Putamen (tissue), 1 donor: ENCODE measurements around the gene SLC25A5.
"Not testable (repeated sequence)": the region's sequence is repeated elsewhere in the genome, so short reads cannot be mapped to it uniquely, and the experiment has no call there.

Source experiments
- DNase-seq: peaks from one replicate; pipeline ENCODE4 v3.0.0-alpha.2; 2016; ENCODE audit warnings: low spot score

Gene SLC25A5

GRCh38 chrX:119467842-119468550 lies at the start of gene SLC25A5:
Gene SLC25A5, plus strand, starts transcription at chrX:119468444. Its CDS starts 72 bp downstream, at chrX:119468516.
- DNase-seq: peak; percentile 86

GRCh38 chrX:119419146-119419545 lies 49.1 kb upstream of the SLC25A5 start:
- no peak for DNase-seq

DNA sequence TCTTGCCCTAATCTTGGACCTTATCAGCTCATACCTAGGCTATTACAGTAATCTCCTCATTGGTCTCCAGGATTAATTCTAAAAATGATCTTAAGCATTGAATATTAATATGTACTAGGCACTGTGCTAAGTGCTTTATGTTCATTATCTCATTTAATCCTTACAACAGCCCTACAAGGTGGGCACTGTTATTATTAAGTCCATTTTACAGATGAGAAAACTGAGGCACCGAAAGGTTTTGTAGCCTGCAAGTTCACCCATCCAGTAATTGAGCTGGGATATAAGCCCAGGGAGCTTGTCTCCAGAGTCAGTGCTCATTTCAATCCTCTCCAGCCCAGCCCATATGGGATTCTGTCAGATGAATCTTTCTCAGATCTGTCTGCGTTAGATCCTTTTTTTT lies 48.3 kb upstream of the SLC25A5 start:
- no peak for DNase-seq

DNA sequence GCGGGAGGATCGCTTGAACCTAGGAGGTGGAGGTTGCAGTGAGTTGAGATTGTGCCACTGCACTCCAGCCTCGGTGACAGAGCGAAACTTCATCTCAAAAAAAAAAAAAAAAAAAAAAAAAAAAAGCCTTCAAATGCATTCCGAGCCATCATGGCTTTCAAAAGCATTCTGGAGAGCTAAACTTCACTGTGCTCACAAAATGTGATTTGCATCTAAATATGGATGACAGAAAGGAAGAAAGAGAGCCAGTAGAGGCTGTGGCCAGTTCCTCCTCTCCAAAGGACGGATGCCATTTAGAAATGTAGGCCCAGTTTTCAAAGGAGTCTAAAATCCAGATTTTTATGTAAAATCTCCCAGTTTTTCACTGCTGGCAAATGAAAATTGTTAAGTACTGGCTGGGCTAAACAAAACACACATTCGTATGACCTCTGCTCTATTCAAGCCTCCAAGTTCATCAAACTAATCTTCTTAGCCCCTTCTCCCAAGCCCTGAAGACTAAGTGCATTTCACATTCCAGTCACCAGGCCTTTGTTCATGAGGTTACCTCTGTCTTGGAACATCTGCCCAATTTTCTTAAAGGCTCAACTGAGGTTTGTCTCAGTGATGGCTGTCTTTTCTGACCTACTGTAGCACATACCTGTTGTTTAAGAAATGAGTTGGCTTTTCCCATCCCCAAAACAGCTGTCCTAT lies 47.1 kb upstream of the SLC25A5 start:
- no peak for DNase-seq

DNA sequence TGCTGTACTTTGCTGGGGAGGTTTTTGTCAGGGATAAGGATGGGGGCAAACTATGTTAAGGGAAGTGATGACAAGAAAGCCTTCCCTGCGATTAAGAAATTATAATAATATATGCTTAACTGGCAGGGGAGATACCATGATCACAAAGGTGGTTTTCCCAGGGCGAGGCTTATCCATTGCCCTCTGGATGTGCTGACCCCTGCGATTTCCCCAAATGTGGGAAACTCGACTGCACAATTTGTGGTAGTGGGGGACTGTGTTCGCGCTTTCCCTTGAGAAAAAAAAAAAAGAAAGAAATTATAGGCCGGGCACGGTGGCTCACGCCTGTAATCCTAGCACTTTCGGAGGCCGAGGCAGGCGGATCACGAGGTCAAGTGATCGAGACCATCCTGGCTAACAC lies 44.6 kb upstream of the SLC25A5 start:
- no peak for DNase-seq

DNA sequence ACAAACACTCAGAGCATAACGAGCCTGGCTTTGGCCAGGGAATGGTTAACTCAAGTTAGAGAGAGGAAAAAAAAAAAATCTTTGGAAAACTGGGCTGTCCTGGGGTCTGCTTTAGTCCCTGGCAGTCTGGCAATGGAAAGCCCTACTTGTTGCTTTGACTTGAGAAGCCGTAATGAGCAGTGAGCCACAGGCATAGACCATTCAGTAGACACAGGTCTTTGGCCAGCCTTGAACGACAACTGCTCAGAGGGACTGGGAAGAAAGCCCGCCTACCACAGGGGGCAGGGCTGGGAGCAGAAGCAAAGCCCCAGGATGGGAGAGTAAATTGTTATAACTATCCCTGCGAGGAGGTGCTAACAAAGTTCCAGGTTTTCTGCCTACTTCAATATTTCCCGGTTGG lies 43.2 kb upstream of the SLC25A5 start:
- no peak for DNase-seq

- no peak for DNase-seq
Measured at GRCh38 chrX:119427024-119427794, 41.0 kb upstream of the SLC25A5 start.

- DNase-seq: no peak
Measured at GRCh38 chrX:119427795-119428185, 40.5 kb upstream of the SLC25A5 start.

GRCh38 chrX:119429471-119429870 lies 38.8 kb upstream of the SLC25A5 start:
- DNase-seq: no peak

DNA sequence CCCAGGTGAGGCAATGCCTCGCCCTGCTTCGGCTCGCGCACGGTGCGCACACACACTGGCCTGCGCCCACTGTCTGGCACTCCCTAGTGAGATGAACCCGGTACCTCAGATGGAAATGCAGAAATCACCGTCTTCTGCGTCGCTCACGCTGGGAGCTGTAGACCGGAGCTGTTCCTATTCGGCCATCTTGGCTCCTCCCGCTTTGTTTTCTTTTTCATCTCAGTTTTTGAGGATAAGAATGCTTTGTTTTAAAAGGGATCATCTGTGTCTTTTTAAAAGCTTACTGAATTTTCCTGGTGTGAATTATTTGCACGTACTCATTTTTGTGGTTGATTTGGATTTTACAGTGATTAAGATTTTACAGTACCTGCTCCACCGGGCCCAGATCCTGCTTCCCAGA lies 26.9 kb upstream of the SLC25A5 start:
- not testable (repeated sequence) for DNase-seq

DNA sequence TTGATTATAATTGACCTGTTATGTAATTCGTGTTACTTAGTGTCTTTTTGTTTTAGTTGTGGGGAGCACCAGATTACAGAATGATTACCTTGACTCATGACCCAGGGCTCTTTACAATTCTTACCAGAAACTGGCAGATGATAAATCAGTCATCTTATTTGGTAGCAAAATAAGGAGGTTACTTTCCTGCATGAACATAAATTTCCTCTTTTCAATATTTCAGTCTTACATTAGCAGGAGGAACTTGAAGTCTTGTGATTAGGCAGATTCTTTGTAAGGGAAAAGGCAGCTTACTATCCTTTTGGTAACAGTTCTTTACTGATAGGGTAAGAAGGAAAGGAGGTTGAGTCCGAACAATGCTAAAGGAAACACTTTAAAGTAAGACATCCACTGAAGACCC lies 26.0 kb upstream of the SLC25A5 start:
- no peak for DNase-seq

GRCh38 chrX:119453202-119453601 lies 15.0 kb upstream of the SLC25A5 start:
- DNase-seq: no peak

DNA sequence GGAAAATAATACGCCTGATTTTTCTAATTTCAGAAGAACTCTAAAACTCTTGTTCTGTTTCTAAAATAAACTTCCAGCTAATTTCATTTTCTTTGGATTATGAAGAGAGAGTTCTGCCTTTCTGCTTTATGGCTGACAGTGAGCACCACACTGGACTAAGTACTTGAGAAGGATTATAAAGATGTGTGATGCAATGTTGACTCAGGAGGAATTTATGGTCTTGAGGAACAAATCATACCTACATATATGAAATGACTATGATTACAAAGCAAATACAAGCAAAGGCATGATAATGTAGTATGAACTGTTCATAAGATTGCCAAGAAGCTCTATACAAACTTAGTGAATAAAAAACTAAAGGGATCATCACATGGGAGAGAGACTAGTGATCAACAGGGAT lies 13.0 kb upstream of the SLC25A5 start:
- no peak for DNase-seq

DNA sequence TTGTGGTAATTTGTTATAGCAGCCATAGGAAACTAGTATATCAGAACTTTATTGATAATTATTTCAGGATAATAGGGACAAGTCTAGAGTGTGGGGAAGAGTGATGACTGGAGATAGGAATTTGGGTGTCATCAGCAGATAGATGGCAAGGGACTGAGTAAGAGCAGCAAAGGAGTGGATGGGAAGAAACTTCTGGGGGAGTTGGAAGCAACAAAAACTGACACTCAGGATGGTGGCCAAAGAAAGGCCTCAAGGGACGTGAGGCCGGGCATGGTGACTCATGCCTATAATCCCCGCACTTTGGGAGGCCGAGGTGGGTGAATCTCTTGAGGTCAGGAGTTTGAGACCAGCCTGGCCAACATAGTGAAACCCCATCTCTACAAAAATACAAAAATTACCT lies 9.1 kb upstream of the SLC25A5 start:
- DNase-seq: no peak

GRCh38 chrX:119465555-119465954 lies 2.7 kb upstream of the SLC25A5 start:
- DNase-seq: no peak

GRCh38 chrX:119466970-119467369 lies 1.3 kb upstream of the SLC25A5 start:
- no peak for DNase-seq

- DNase-seq: no peak
Measured at GRCh38 chrX:119467433-119467832, 811 bp upstream of the SLC25A5 start.

GRCh38 chrX:119468551-119469312 lies 488 bp downstream of the SLC25A5 start:
- DNase-seq: peak; percentile 79

DNA sequence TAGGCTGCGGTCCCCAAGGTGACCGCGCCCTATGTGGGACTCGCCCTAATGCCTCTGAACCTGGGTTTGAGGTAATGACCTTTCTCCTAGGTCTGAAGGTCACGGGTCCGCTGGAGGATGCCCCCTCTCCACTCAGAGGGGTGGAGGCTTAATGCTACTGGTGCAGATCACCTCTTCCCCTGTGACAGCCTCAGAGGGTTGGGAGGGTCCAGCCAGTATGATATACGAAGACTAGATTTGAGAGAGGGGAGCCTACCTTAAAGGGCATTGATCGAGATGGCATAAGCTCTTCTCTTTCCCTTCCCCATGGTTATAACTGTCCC lies 1.0 kb downstream of the SLC25A5 start:
- DNase-seq: no peak

DNA sequence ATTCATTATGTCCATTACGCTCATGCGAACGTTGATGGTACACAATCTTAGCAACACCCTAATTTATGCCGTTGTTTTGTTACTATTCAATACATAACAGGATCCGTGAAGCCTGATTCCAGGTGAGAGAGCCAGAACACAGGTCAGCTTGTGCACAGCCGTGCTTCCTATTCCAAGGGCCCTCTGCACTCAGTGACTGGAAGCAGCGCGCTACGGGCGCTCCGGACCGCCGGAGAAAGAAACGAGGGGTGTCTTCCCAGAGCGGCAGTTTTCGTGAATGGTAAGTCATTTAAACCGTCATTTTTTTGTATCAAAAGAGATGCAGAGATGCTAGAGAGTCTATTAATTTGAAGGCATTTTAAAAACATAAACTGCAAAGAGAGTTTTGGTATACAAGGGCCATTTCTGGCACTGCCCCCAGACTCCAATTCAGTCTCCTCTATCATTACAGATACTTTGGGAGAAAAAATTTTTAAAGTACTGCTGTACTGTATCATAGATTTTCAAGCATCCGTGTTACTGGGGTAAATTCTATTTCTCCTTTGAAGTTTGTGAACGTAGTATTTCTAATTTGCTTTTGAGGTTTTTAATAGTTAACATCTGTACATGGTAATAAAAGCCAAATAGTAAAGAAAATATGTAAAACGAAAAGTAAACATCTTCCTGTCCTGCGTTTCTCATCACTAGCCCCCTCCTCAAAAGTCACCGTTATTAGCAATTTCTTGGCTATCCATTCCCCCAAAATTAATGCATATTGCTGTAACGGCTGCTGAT lies 6.6 kb downstream of the SLC25A5 start:
- DNase-seq: no peak

DNA sequence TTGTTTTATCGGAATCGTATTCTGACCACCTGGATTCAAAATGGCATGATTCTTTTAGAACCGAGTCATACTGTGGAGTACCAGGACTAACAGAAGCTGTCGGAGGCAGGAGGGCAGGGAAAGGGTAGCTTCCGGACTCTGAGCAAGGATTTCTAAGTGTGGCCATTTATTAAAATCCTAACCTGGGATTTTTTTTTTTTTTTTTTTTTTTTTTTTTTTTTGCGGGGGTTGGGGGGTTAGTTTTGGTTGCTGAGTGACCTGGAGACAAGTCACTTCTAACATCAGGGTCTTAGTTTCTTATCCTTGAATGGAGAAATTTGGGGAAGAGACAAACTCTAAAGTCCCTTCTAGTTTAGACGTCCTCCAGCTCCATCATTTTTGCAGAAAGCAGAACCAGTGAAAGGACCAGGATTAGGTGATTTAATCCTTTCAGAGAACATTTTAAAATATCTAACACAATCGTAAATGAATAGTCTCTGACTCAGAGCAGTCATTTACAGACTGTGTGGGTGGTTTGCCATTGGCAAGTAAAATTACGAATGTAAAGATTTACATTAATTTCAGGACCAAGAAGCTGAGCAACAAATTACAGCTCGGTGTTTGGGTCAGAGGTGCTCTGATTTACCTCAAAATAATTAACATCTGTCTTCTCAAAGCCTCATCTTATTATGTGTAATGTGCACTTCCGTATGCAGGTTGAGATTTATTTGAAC lies 7.3 kb downstream of the SLC25A5 start:
- no peak for DNase-seq
